Right lobe of liver (tissue), 6 donors: ENCODE results near the gene ELOB. TPM values are rescaled to one million over a fixed set of nuclear protein-coding genes. Genes with fewer than 3 reads are reported as not detected.

ENCODE experiments used
- ATAC-seq, 4 donors: fragments of 200-7000 bp; cut with Tn5 transposase; one replicate each; pipeline ENCODE4 v1.9.1; 2020; ENCODE audit warnings: mild to moderate bottlenecking in 4 of 4, moderate library complexity in 4 of 4
- DNase-seq, 3 donors: peaks; one replicate each; pipeline ENCODE4 v3.0.0-alpha.2; 2020
- H3K27ac ChIP-seq, 3 donors: fragments of 200-600 bp; one replicate each; pipeline ENCODE4 v1.8.0; 2022
- H3K27me3 ChIP-seq, 2 donors: fragments of 200-600 bp; one replicate each; pipeline ENCODE4 v1.8.0; 2022
- H3K36me3 ChIP-seq, 4 donors: fragments of 200-600 bp; sonication (generic) in 1 of 4; one replicate each; pipeline versions ENCODE4 v1.5.1 to v1.8.0; 2017 to 2022; ENCODE audit warnings: control low read depth in 1 of 4
- H3K4me1 ChIP-seq, 4 donors: fragments of 200-600 bp; sonication (generic) in 1 of 4; one replicate each; pipeline versions ENCODE4 v1.5.1 to v1.8.0; 2017 to 2022; ENCODE audit warnings: control low read depth in 1 of 4
- H3K4me3 ChIP-seq, 3 donors: fragments of 200-600 bp; one replicate each; pipeline ENCODE4 v1.8.0; 2022
- H3K9me3 ChIP-seq, 4 donors: fragments of 200-600 bp; sonication (generic) in 1 of 4; one replicate each; pipeline versions ENCODE4 v1.5.1 to v1.8.0; 2017 to 2022; ENCODE audit warnings: control low read depth in 1 of 4
- CTCF ChIP-seq, 4 donors: fragments of 200-600 bp in 3 of 4; fragments of 450-650 bp in 1 of 4; IDR thresholded peaks; one replicate each; pipeline versions ENCODE4 v1.5.1 to v1.8.0; 2016 to 2022; ENCODE audit warnings: antibody characterized with exemption in 4 of 4, mild to moderate bottlenecking in 2 of 4
- POLR2A ChIP-seq: fragments of 450-650 bp; IDR thresholded peaks from one replicate; pipeline ENCODE4 v1.6.1; 2017; ENCODE audit warnings: antibody characterized with exemption, mild to moderate bottlenecking
- WGBS: methylation state at CpG from one replicate; pipeline ENCODE4 v1.1.6; 2018; ENCODE audit warnings: low coverage, low lambda C conversion rate; ENCODE audit not compliant: insufficient coverage; ENCODE audit errors: missing lambda C conversion rate; 5-methylcytosine and 5-hydroxymethylcytosine counted together
- intact Hi-C, 2 donors: fragments of 100-400 bp; cut with DNase I; formaldehyde crosslinking; loops; one replicate each; pipeline versions ENCODE4 v1.11.2 to v1.14.1; 2022
- total RNA-seq, 6 experiments: library from RNA; depleted of rRNA in 2 of 6; stranded (reverse); fragments of >200 nt in 2 of 6; fragmentation: NEBNext Ultra II Directional in 3 of 6; extraction: Animal tissue kit (Norgen Biotek cat#: 25700) in 3 of 6; gene quantifications; one replicate each; pipeline versions ENCODE4 v1.1.0 to v1.2.4, GENCODE V29; 2016 to 2023
- donor health status: DM: no; HTN: yes; CAD: no.
- donor health status: DM: no; HTN: no; CAD: no.
- donor health status: DM: no; HTN: no; CAD: no.
- donor health status: DM: no; HTN: yes; CAD: no.
- donor health status: DM: no; HTN: yes; CAD: no.

Gene ELOB
- total RNA-seq, 6 experiments from 2014 or later = 97.5 to 521 (median 122) TPM

- ATAC-seq = no peak
- H3K27me3 ChIP-seq = no peaks in the 10 kb centered on the region
- no peak overlapping the region for H3K4me3 ChIP-seq
- whole genome bisulfite sequencing = 100% methylated on average over 2 of the region's 19 CpGs
- H3K4me1 ChIP-seq = no peaks in the 10 kb centered on the region
- intact Hi-C loops = no loop called here
- no peak overlapping the region for H3K27ac ChIP-seq
- H3K9me3 ChIP-seq = no peaks in the 10 kb centered on the region
- no peak for DNase-seq
- H3K36me3 ChIP-seq = peaks cover 23 to 100% (median 71%) of the 10 kb centered on the region in 4 donors
- no peak for TF ChIP-seq CTCF (IDR thresholded peaks at IDR 0.05)
- no peak for TF ChIP-seq POLR2A
Measured at GRCh38 chr16:2767140-2767731, 9.8 kb downstream of the ELOB start.

GRCh38 chr16:2766430-2767139, 10.5 kb downstream of the ELOB start:
- no peak overlapping the region for H3K27ac ChIP-seq
- 94% methylated on average over 25 of the region's 44 CpGs for WGBS
- intact Hi-C loops = no loop called here
- TF ChIP-seq CTCF (IDR thresholded peaks at IDR 0.05) (no peak), POLR2A (no peak)
- H3K4me1 ChIP-seq = no peaks in the 10 kb centered on the region
- H3K9me3 ChIP-seq = no peaks in the 10 kb centered on the region
- ATAC-seq (no peak), DNase-seq (peak in 1 of 3 donors; percentile 30)
- H3K4me3 ChIP-seq = no peak overlapping the region
- H3K36me3 ChIP-seq = peaks cover 29 to 100% (median 75%) of the 10 kb centered on the region in 4 donors
- no peaks in the 10 kb centered on the region for H3K27me3 ChIP-seq

- DNase-seq (peak in 1 of 3 donors; percentile 41), ATAC-seq (no peak)
- Histone ChIP-seq H3K4me1 (no peaks in the 10 kb centered on the region), H3K27me3 (no peaks in the 10 kb centered on the region), H3K4me3 (no peak overlapping the region), H3K27ac (no peak overlapping the region), H3K36me3 (peaks cover 36 to 100% (median 73%) of the 10 kb centered on the region in 4 donors), H3K9me3 (no peaks in the 10 kb centered on the region)
- TF ChIP-seq POLR2A (no peak), CTCF (IDR thresholded peaks at IDR 0.05) (no peak)
- intact Hi-C loops = no loop called here
- 97% methylated on average over 20 of the region's 73 CpGs for WGBS
Measured at GRCh38 chr16:2765462-2766404, 11.3 kb downstream of the ELOB start.

GRCh38 chr16:2764718-2765117, 12.4 kb downstream of the ELOB start:
- Histone ChIP-seq H3K27ac (no peak overlapping the region), H3K4me1 (no peaks in the 10 kb centered on the region), H3K36me3 (peaks cover 39 to 100% (median 73%) of the 10 kb centered on the region in 4 donors), H3K27me3 (no peaks in the 10 kb centered on the region), H3K4me3 (no peak overlapping the region), H3K9me3 (no peaks in the 10 kb centered on the region)
- DNase-seq (no peak), ATAC-seq (no peak)
- WGBS = 100% methylated on average over 2 of the region's 9 CpGs
- no peak for TF ChIP-seq CTCF (IDR thresholded peaks at IDR 0.05)
- no peak for TF ChIP-seq POLR2A
- intact Hi-C loops = no loop called here
